ENCODE measurements around the gene CDKN1B. TPM values are rescaled to one million over a fixed set of nuclear protein-coding genes. Genes with fewer than 3 reads are reported as not detected.

The CDKN1B gene
- total and polyA plus RNA-seq, 2 of the 4 experiments (the other 2 are of a cell fraction) = 13.9 to 17.4 TPM

DNA sequence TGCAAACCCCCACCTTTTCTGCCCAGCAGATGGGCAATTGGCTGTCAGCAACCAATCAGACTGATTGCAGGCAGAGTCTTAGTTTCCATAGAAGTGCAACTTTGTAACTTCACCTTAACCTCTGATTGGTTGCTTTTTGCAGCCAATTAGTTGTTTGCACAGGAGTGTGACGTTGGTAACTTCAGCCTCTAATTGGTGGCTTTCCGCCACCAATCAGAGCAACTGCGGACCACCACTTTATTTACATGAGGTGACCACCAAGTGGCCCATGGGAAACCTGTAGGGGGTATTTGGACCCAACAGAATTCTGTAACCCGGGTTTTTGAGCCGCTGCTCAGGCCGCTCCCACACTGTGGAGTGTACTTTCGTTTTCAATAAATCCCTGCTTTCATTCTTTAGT is 32.3 kb downstream of the CDKN1B start:
- Histone ChIP-seq H3K27me3 (ENCODE audit: control insufficient read depth, insufficient read depth, low read length) (no peaks in the 10 kb centered on the region), H3K18ac (ENCODE audit: low read depth, low read length) (no peak overlapping the region), H4K91ac (ENCODE audit: insufficient read depth, low read depth, low read length) (no peak overlapping the region), H3K36me3 (ENCODE audit: control insufficient read depth, insufficient read depth, low read length) (0 out of 2 replicates have a peak, but pooled peaks cover 1% of the 10 kb centered on the region), H4K8ac (ENCODE audit: low read depth in 2 of 2, low read length in 2 of 2) (no peak overlapping the region), H2AFZ (replicated peaks; ENCODE audit: low read length, poor library complexity) (no peak overlapping the region), H3K4me2 (ENCODE audit: low read depth, low read length) (no peak overlapping the region), H3K27ac (ENCODE audit: insufficient read depth, low read length) (no peak overlapping the region), H3K4me1 (ENCODE audit: control insufficient read depth, insufficient read depth, low read length) (peaks cover 5% of the 10 kb centered on the region; the same call in 1 of the 2 replicates), H3K79me1 (ENCODE audit: low read depth in 1 of 2, low read length in 2 of 2) (peaks cover 13 to 44% of the 10 kb centered on the region in 2 experiments), H2AK9ac (replicated peaks; ENCODE audit: low read depth, low read length, poor library complexity) (no peak overlapping the region), H2BK20ac (ENCODE audit: low read depth, low read length) (no peak overlapping the region), H3K9me1 (ENCODE audit: insufficient read depth, low read length) (peaks cover 7% of the 10 kb centered on the region; the same call in 1 of the 2 replicates), H3K23ac (ENCODE audit: low read depth, low read length) (no peak overlapping the region), H3K4ac (ENCODE audit: low read depth, low read length) (no peak overlapping the region), H3K14ac (replicated peaks; ENCODE audit: low read depth, low read length) (no peak overlapping the region), H2AK5ac (ENCODE audit: low read depth, low read length) (no peak overlapping the region), H3K4me3 (ENCODE audit: insufficient read depth, low read depth, low read length) (no peak overlapping the region), H3K9me3 (ENCODE audit: control insufficient read depth, insufficient read depth, low read length) (no peaks in the 10 kb centered on the region), H3K56ac (ENCODE audit: extremely low read depth, insufficient read depth, low read length) (no peak overlapping the region), H2BK5ac (ENCODE audit: low read depth, low read length, poor library complexity, severe bottlenecking) (no peak overlapping the region), H4K20me1 (ENCODE audit: insufficient read depth, low read length) (no peaks in the 10 kb centered on the region), H3K9ac (ENCODE audit: low read depth, low read length) (no peak overlapping the region), H2BK15ac (ENCODE audit: low read depth, low read length) (no peak overlapping the region), H2BK120ac (ENCODE audit: low read depth, low read length) (no peak overlapping the region), H4K5ac (ENCODE audit: low read depth, low read length) (no peak overlapping the region)
- CTCF ChIA-PET = no interaction called here
- in situ Hi-C loops (cut with MboI; ENCODE audit: low sequenced_read_pairs) = no loop called here
- WGBS, 2 experiments (ENCODE audit: extremely low coverage in 2 of 2, insufficient read length in 1 of 2) = 100% methylated on average over 3 of the region's 7 CpGs; no CpG with 5 or more reads in 1 of the 2 experiments
- intact Hi-C loops (cut with micrococcal nuclease) = no loop called here
- TF ChIP-seq, protein P1, sequence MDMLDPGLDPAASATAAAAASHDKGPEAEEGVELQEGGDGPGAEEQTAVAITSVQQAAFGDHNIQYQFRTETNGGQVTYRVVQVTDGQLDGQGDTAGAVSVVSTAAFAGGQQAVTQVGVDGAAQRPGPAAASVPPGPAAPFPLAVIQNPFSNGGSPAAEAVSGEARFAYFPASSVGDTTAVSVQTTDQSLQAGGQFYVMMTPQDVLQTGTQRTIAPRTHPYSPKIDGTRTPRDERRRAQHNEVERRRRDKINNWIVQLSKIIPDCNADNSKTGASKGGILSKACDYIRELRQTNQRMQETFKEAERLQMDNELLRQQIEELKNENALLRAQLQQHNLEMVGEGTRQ (IDR thresholded peaks at IDR 0.05; ENCODE audit: low read depth, low read length) = no peak
- TF ChIP-seq, protein P2, sequence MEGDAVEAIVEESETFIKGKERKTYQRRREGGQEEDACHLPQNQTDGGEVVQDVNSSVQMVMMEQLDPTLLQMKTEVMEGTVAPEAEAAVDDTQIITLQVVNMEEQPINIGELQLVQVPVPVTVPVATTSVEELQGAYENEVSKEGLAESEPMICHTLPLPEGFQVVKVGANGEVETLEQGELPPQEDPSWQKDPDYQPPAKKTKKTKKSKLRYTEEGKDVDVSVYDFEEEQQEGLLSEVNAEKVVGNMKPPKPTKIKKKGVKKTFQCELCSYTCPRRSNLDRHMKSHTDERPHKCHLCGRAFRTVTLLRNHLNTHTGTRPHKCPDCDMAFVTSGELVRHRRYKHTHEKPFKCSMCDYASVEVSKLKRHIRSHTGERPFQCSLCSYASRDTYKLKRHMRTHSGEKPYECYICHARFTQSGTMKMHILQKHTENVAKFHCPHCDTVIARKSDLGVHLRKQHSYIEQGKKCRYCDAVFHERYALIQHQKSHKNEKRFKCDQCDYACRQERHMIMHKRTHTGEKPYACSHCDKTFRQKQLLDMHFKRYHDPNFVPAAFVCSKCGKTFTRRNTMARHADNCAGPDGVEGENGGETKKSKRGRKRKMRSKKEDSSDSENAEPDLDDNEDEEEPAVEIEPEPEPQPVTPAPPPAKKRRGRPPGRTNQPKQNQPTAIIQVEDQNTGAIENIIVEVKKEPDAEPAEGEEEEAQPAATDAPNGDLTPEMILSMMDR (conservative IDR thresholded peaks at IDR 0.05; ENCODE audit: low read depth, low read length) = no peak
- no peak for TF ChIP-seq POLR2A (IDR thresholded peaks at IDR 0.05; ENCODE audit: low read depth, low read length)
- TF ChIP-seq SMC3 (IDR thresholded peaks at IDR 0.05; ENCODE audit: low read depth, low read length) = no peak
- no peak for TF ChIP-seq MAFK (IDR thresholded peaks at IDR 0.05; ENCODE audit: low read depth, low read length)
- no peak for TF ChIP-seq RAD21 (IDR thresholded peaks at IDR 0.05; ENCODE audit: low read length)
- TF ChIP-seq CHD1 (IDR thresholded peaks at IDR 0.05; ENCODE audit: low read depth, low read length) = no peak
- no TSS peak for BruUV-seq (replicated peaks)
- POLR2A ChIA-PET (ENCODE audit: unreplicated experiment) = no interaction called here
- no peak for ATAC-seq (ENCODE audit: low read depth)
- DNase-seq = no peak
- dilution Hi-C loops (cut with HindIII; ENCODE audit: low sequenced_read_pairs, unreplicated experiment) = no loop called here
